Psoas muscle (tissue), 8 donors: Measurements from ENCODE around the gene IFIH1. TPM values are rescaled to one million over a fixed set of nuclear protein-coding genes. Genes with fewer than 3 reads are reported as not detected.

Source experiments
- ATAC-seq, 4 donors: fragments of 200-7000 bp; cut with Tn5 transposase; one replicate each; pipeline ENCODE4 v1.9.1; 2020; ENCODE audit warnings: moderate library complexity in 3 of 4, mild to moderate bottlenecking in 2 of 4
- DNase-seq, 2 donors: peaks; one replicate each; pipeline ENCODE4 v3.0.0-alpha.2; 2020
- H3K27ac ChIP-seq: fragments of 200-600 bp; one replicate; pipeline ENCODE4 v1.8.0; 2022
- H3K27me3 ChIP-seq, 3 donors: fragments of 200-600 bp in 1 of 3; one replicate each; pipeline versions ENCODE4 v1.6.1 to v1.8.0; 2013 to 2022; ENCODE audit warnings: low read length in 2 of 3, mild to moderate bottlenecking in 2 of 3, moderate library complexity in 1 of 3; ENCODE audit not compliant: insufficient read depth in 3 of 3
- H3K36me3 ChIP-seq, 2 donors: fragments of 200-600 bp in 1 of 2; one replicate each; pipeline versions ENCODE4 v1.6.1 to v1.8.0; 2013 to 2022; ENCODE audit warnings: low read depth in 1 of 2, mild to moderate bottlenecking in 1 of 2, moderate library complexity in 1 of 2; ENCODE audit not compliant: insufficient read depth in 1 of 2
- H3K4me1 ChIP-seq: fragments of 200-600 bp; one replicate; pipeline ENCODE4 v1.8.0; 2022
- H3K4me3 ChIP-seq: fragments of 200-600 bp; one replicate; pipeline ENCODE4 v1.8.0; 2022; ENCODE audit warnings: mild to moderate bottlenecking
- H3K9me3 ChIP-seq: fragments of 200-600 bp; one replicate; pipeline ENCODE4 v1.8.0; 2022
- CTCF ChIP-seq: fragments of 200-600 bp; IDR thresholded peaks from one replicate; pipeline ENCODE4 v1.8.0; 2022; ENCODE audit warnings: antibody characterized with exemption
- WGBS, 3 donors: extraction: QIAGEN DNeasy Blood & Tissue Kit; methylation state at CpG; one replicate each; pipeline versions ENCODE4 v1.1.6 to v1.1.7; 2013; 5-methylcytosine and 5-hydroxymethylcytosine counted together
- intact Hi-C, 2 donors: fragments of 100-400 bp; cut with DNase I; formaldehyde crosslinking; loops; one replicate each; pipeline versions ENCODE4 v1.11.0 to v1.14.2; 2022
- polyA plus RNA-seq, 3 donors: library from polyadenylated mRNA; stranded (reverse); fragments of 200-250 nt; gene quantifications; one replicate each; pipeline ENCODE4 v1.2.3, GENCODE V29; 2013
- total RNA-seq, 4 donors: library from RNA; stranded (reverse); fragmentation: NEBNext Ultra II Directional in 2 of 4; extraction: Animal tissue kit (Norgen Biotek cat#: 25700) in 2 of 4; gene quantifications; one replicate each; pipeline versions ENCODE4 v1.2.1 to v1.2.4, GENCODE V29; 2021 to 2023
- donor health status: healthy with polysubstance abuse.
- donor health status: DM: no; HTN: no; CAD: no; lungs with moderate emphysema.
- donor health status: Bipolar disorder and iron deficiency.
- donor health status: healthy.
- donor health status: DM: yes; HTN: yes; CAD: no.
- donor health status: DM: no; HTN: no; CAD: no.
- donor health status: DM: no; HTN: no; CAD: no.
- donor health status: DM: yes; HTN: yes; CAD: no.

The IFIH1 gene
- total and polyA plus RNA-seq, 7 donors, result 0.98 to 3.6 (median 1.8) TPM

- H3K36me3 ChIP-seq, result no peaks in the 10 kb centered on the region
- intact Hi-C loops, result no loop called here
- DNase-seq (no peak), ATAC-seq (no peak)
- no peak for TF ChIP-seq CTCF
- H3K9me3 ChIP-seq, result no peaks in the 10 kb centered on the region
- 42 to 49% (median 44%) methylated on average over 3 of the region's 3 CpGs for WGBS, 3 donors
- no peak overlapping the region for H3K4me3 ChIP-seq
- no peaks in the 10 kb centered on the region for H3K4me1 ChIP-seq
- no peaks in the 10 kb centered on the region for H3K27me3 ChIP-seq
- no peak overlapping the region for H3K27ac ChIP-seq
These were observed 15.5 kb upstream of the IFIH1 start for GRCh38 chr2:162333968-162334367.

GRCh38 chr2:162330881-162331280 lies 12.4 kb upstream of the IFIH1 start:
- H3K9me3 ChIP-seq, result no peaks in the 10 kb centered on the region
- no peaks in the 10 kb centered on the region for H3K27me3 ChIP-seq
- TF ChIP-seq CTCF, result no peak
- DNase-seq (no peak), ATAC-seq (no peak)
- no peak overlapping the region for H3K4me3 ChIP-seq
- H3K27ac ChIP-seq, result no peak overlapping the region
- 78 to 88% (median 82%) methylated on average over 1 of the region's 1 CpG for WGBS, 3 donors
- intact Hi-C loops, result no loop called here
- H3K4me1 ChIP-seq, result no peaks in the 10 kb centered on the region
- H3K36me3 ChIP-seq, result no peaks in the 10 kb centered on the region

- no peak for ATAC-seq
- intact Hi-C loops, result no loop called here
- H3K27ac ChIP-seq, result no peak overlapping the region
- H3K9me3 ChIP-seq, result no peaks in the 10 kb centered on the region
- H3K4me1 ChIP-seq, result no peaks in the 10 kb centered on the region
- no peak overlapping the region for H3K4me3 ChIP-seq
- TF ChIP-seq CTCF, result no peak
- no peaks in the 10 kb centered on the region for H3K36me3 ChIP-seq
- 82 to 87% (median 87%) methylated on average over 12 of the region's 12 CpGs for WGBS, 3 donors
- H3K27me3 ChIP-seq, result no peaks in the 10 kb centered on the region
- DNase-seq, result no peak
These were observed 10.1 kb upstream of the IFIH1 start for GRCh38 chr2:162328424-162329157.

- TF ChIP-seq CTCF, result no peak
- Histone ChIP-seq H3K36me3 (no peaks in the 10 kb centered on the region), H3K9me3 (no peaks in the 10 kb centered on the region), H3K27ac (no peak overlapping the region), H3K27me3 (no peaks in the 10 kb centered on the region), H3K4me3 (no peak overlapping the region), H3K4me1 (no peaks in the 10 kb centered on the region)
- 97% methylated on average over 15 of the region's 15 CpGs for WGBS, 3 donors
- DNase-seq, result no peak
- intact Hi-C loops, result no loop called here
- ATAC-seq, result no peak
These were observed 9.3 kb upstream of the IFIH1 start for GRCh38 chr2:162327806-162328205.
